Karpas-422 (cell line): ENCODE results near the gene IGFN1. TPM values are rescaled to one million over a fixed set of nuclear protein-coding genes. Genes with fewer than 3 reads are reported as not detected.

Experiments used
- DNase-seq: peaks from one replicate; pipeline ENCODE4 v3.0.0-alpha.2; 2015
- H2AFZ ChIP-seq: fragments of 200-600 bp; sonication (generic); 2 replicates; pipeline ENCODE4 v1.6.1; 2014; ENCODE audit warnings: antibody characterized with exemption, low read length, mixed read lengths
- H3K27ac ChIP-seq: fragments of 200-600 bp; sonication (generic); 2 replicates; pipeline ENCODE4 v1.5.1; 2014; ENCODE audit warnings: mild to moderate bottlenecking, low read length, moderate library complexity
- H3K27me3 ChIP-seq: fragments of 200-600 bp; sonication (generic); 2 replicates; pipeline ENCODE4 v1.6.1; 2014; ENCODE audit warnings: low read length, mixed read lengths
- H3K36me3 ChIP-seq: fragments of 200-600 bp; sonication (generic); 2 replicates; pipeline ENCODE4 v1.6.1; 2014; ENCODE audit warnings: low read length, mixed read lengths; ENCODE audit not compliant: insufficient read depth
- H3K4me1 ChIP-seq: fragments of 200-600 bp; sonication (generic); 2 replicates; pipeline ENCODE4 v1.6.1; 2014; ENCODE audit warnings: mild to moderate bottlenecking, low read length, mixed read lengths
- H3K4me2 ChIP-seq: fragments of 200-600 bp; sonication (generic); 2 replicates; pipeline ENCODE4 v1.6.1; 2014; ENCODE audit warnings: low read length, low read depth, mild to moderate bottlenecking; ENCODE audit not compliant: poor library complexity, severe bottlenecking
- H3K4me3 ChIP-seq: fragments of 200-600 bp; sonication (generic); 2 replicates; pipeline ENCODE4 v1.5.1; 2014; ENCODE audit warnings: mild to moderate bottlenecking, antibody characterized with exemption, low read length, mixed read lengths
- H3K79me2 ChIP-seq: fragments of 200-600 bp; sonication (generic); 2 replicates; pipeline ENCODE4 v1.6.1; 2014; ENCODE audit warnings: mild to moderate bottlenecking, low read length, mixed read lengths
- H3K9ac ChIP-seq: fragments of 200-600 bp; sonication (generic); 2 replicates; pipeline ENCODE4 v1.6.0; 2014; ENCODE audit warnings: low read length
- H3K9me2 ChIP-seq: fragments of 200-600 bp; sonication (generic), shearing (Covaris generic); replicated peaks from 2 replicates; pipeline ENCODE4 v1.6.0; 2014; ENCODE audit warnings: mild to moderate bottlenecking, low read length, moderate library complexity; ENCODE audit not compliant: insufficient read depth
- H3K9me3 ChIP-seq: fragments of 300-700, 200-600 bp; sonication (generic); 2 replicates; pipeline ENCODE4 v1.6.1; 2014; ENCODE audit warnings: low read length, mixed read lengths
- H4K20me1 ChIP-seq: fragments of 200-600 bp; sonication (generic); 2 replicates; pipeline ENCODE4 v1.6.1; 2014; ENCODE audit warnings: mild to moderate bottlenecking, antibody characterized with exemption, low read length, low read depth; ENCODE audit not compliant: insufficient read depth
- total RNA-seq: library from RNA; depleted of rRNA; stranded (reverse); fragments of >200 nt; shearing (Covaris generic); gene quantifications from 2 replicates; pipeline ENCODE4 v1.2.3, GENCODE V29; 2014; ENCODE audit warnings: low replicate concordance; rRNA removed

The IGFN1 gene
- not detected in 2 replicates for total RNA-seq

GRCh38 chr1:201190624-201191051, at the start of gene IGFN1:
IGFN1 (plus strand) TSS chr1:201190824; CDS start chr1:201193294, 2,470 bp downstream.
- H3K27ac ChIP-seq, result no peak within 1 kb of the TSS
- no peaks in the 10 kb centered on the region for H3K27me3 ChIP-seq
- H3K4me3 ChIP-seq, result no peak within 1 kb of the TSS
- no peaks in the 10 kb centered on the region for H3K79me2 ChIP-seq
- H3K9me2 ChIP-seq, result no peaks in the 10 kb centered on the region
- DNase-seq, result no peak
- H3K4me1 ChIP-seq, result no peaks in the 10 kb centered on the region
- no peaks in the 10 kb centered on the region for H4K20me1 ChIP-seq
- no peak within 1 kb of the TSS for H3K4me2 ChIP-seq
- H3K9me3 ChIP-seq, result no peaks in the 10 kb centered on the region
- no peak within 1 kb of the TSS for H3K9ac ChIP-seq
- H3K36me3 ChIP-seq, result no peaks in the 10 kb centered on the region
- H2AFZ ChIP-seq, result no peak within 1 kb of the TSS

DNA sequence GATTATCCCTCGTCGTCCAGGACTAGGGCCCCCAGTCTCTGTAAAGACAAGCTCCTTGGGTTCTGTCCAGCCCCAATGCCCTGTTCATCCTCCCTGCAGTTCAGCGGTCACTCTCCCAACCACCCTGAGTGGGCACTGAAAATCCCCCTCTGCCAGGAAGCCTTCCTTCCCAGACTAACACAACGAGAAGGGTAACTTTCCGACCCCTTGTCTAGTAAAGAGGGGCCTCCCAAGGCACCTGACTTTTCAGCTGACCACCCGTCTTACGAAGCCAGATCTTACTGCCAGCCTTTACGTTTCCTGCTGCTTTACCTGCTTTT, 49.7 kb upstream of the IGFN1 start:
- no peak overlapping the region for H3K4me3 ChIP-seq
- H3K27ac ChIP-seq, result no peak overlapping the region
- H3K9me2 ChIP-seq, result no peaks in the 10 kb centered on the region
- H4K20me1 ChIP-seq, result peaks cover 4% of the 10 kb centered on the region; the same call in 1 of the 2 replicates
- H3K27me3 ChIP-seq, result no peaks in the 10 kb centered on the region
- no peaks in the 10 kb centered on the region for H3K79me2 ChIP-seq
- no peak for DNase-seq
- no peaks in the 10 kb centered on the region for H3K36me3 ChIP-seq
- H3K4me1 ChIP-seq, result peaks cover 8% of the 10 kb centered on the region
- H3K9ac ChIP-seq, result no peak overlapping the region
- H3K4me2 ChIP-seq, result no peak overlapping the region
- no peaks in the 10 kb centered on the region for H3K9me3 ChIP-seq
- no peak overlapping the region for H2AFZ ChIP-seq

DNA sequence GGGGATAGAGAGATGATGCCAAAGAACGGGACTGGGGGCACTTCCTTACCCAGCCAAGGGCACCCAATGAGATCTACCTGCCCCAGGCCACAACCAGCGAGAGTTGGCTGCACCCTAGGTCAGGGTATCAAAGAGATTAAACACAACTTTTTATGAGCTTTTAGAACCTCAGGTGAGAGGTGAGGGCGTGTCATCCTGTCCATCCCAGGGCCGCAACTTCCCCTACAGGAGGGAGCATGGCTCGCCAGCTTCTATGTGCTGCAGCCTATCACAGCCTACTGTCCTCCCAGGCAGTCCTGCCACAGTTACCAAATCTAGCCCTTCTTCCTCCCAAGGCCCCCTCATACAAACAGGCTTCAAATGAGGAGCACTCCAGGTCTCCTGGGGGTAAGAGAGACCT, 49.2 kb upstream of the IGFN1 start:
- Histone ChIP-seq H3K9ac (no peak overlapping the region), H3K9me2 (no peaks in the 10 kb centered on the region), H3K36me3 (no peaks in the 10 kb centered on the region), H4K20me1 (peaks cover 4% of the 10 kb centered on the region; the same call in 1 of the 2 replicates), H3K9me3 (no peaks in the 10 kb centered on the region), H3K79me2 (no peaks in the 10 kb centered on the region), H3K4me3 (no peak overlapping the region), H3K4me2 (no peak overlapping the region), H3K27me3 (no peaks in the 10 kb centered on the region), H3K27ac (no peak overlapping the region), H3K4me1 (peaks cover 8% of the 10 kb centered on the region), H2AFZ (no peak overlapping the region)
- DNase-seq, result no peak

DNA sequence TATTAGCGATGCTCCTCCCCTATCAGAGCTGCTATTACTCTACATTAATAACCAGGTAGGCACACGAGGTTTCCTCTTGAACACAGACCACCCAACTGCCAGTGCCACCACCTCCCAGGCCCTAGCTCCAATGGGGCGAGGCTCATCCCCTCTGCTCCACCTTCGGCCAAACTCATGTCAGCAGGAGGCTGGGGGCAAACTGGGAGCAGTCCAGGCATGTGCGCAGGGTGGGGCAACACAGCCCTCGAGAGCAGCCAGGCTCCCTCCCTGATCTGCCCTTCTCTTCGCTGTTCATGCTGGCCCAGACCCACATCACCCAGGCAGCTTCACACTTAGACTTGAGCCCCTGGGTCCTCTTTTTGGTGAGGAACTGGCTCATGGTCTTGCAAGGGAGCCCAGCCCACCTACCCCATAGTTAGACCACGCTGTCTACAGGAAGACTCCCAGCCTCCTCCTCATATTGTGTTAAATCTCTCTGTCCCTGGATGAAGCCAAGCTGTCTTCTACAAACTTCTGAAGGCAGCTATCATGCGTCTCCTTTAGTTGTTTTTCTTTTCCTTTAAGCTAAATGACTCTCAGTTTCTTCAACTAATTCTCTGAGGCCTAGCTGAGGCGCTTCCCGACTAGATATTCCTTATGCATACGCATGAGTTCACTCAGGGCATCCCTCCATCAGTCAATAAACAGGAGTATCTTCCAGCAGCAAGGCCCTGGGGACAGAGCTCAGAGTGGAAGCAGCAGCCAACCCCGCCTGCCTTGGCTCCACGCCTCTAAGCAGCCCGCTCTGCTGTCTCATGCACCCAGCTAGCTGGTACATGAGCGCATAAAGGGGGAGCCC, 48.4 kb upstream of the IGFN1 start:
- Histone ChIP-seq H3K4me1 (peaks cover 8% of the 10 kb centered on the region), H3K36me3 (no peaks in the 10 kb centered on the region), H3K9ac (no peak overlapping the region), H3K79me2 (no peaks in the 10 kb centered on the region), H3K27me3 (no peaks in the 10 kb centered on the region), H3K9me3 (no peaks in the 10 kb centered on the region), H2AFZ (no peak overlapping the region), H3K9me2 (no peaks in the 10 kb centered on the region), H3K4me2 (no peak overlapping the region), H3K4me3 (no peak overlapping the region), H4K20me1 (peaks cover 4% of the 10 kb centered on the region; the same call in 1 of the 2 replicates), H3K27ac (no peak overlapping the region)
- DNase-seq, result no peak

- H3K36me3 ChIP-seq, result no peaks in the 10 kb centered on the region; the same call in 1 of the 2 replicates
- no peak overlapping the region for H3K27ac ChIP-seq
- H3K79me2 ChIP-seq, result no peaks in the 10 kb centered on the region
- H3K9ac ChIP-seq, result no peak overlapping the region
- H4K20me1 ChIP-seq, result peaks cover 4% of the 10 kb centered on the region; the same call in 1 of the 2 replicates
- no peak overlapping the region for H3K4me3 ChIP-seq
- no peaks in the 10 kb centered on the region for H3K9me2 ChIP-seq
- no peak overlapping the region for H2AFZ ChIP-seq
- H3K4me2 ChIP-seq, result no peak overlapping the region
- no peak for DNase-seq
- peaks cover 8% of the 10 kb centered on the region for H3K4me1 ChIP-seq
- H3K9me3 ChIP-seq, result no peaks in the 10 kb centered on the region
- no peaks in the 10 kb centered on the region for H3K27me3 ChIP-seq
Measured at GRCh38 chr1:201142849-201143725, 47.5 kb upstream of the IGFN1 start.

DNA sequence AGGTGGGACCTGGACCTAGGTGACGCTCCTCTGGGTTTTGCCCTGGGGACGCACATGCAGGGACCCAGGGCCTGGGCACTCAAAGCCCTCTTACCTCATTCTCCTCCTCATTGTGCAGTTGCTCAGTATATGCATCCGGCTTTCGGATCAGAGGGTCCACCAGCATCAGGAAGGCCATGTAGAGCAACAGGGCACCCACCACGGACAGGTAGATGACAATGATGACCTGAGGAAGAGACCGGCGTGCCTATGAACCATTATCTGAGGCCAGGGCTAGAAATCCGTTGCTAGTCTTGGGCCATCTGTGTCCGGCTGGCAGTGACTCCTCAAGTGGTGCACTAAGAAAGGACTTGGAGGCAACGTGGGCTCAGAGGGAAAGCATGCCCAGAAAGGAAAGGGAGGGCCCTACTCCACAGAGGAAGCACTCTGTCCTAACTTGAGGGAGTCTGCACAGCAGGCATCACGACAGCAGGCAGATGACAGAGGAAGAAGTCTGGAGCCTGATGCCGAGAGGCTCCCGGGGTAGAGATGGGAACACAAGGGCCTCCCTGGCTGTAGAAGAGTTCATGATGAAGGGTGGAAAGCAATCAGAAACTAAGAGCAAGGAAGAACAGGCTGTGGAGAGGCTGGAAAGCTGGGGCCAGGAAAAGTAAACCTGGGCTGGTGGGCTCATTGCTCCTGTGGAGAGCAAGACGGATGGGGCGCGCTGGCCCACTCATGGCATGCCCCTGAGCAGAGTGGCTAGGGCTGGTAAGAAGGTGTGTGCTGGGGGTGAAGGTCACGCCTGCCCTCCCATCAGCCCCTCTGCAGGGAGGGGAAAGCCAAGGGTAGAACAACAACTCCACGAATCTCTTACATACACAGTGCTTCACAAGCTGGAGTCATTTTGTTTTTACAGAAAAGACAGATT, 46.6 kb upstream of the IGFN1 start:
- H3K27ac ChIP-seq, result no peak overlapping the region
- no peak overlapping the region for H3K4me2 ChIP-seq
- peaks cover 8% of the 10 kb centered on the region for H3K4me1 ChIP-seq
- no peaks in the 10 kb centered on the region for H3K9me3 ChIP-seq
- DNase-seq, result no peak
- H2AFZ ChIP-seq, result no peak overlapping the region
- no peaks in the 10 kb centered on the region for H3K9me2 ChIP-seq
- peaks cover 4% of the 10 kb centered on the region; the same call in 1 of the 2 replicates for H4K20me1 ChIP-seq
- peaks cover 5% of the 10 kb centered on the region for H3K36me3 ChIP-seq
- H3K27me3 ChIP-seq, result no peaks in the 10 kb centered on the region
- no peak overlapping the region for H3K4me3 ChIP-seq
- H3K9ac ChIP-seq, result no peak overlapping the region
- H3K79me2 ChIP-seq, result no peaks in the 10 kb centered on the region

- Histone ChIP-seq H4K20me1 (peaks cover 4% of the 10 kb centered on the region; the same call in 1 of the 2 replicates), H3K9me3 (no peaks in the 10 kb centered on the region), H2AFZ (no peak overlapping the region), H3K36me3 (peaks cover 8% of the 10 kb centered on the region), H3K4me1 (peaks cover 8% of the 10 kb centered on the region), H3K9me2 (no peaks in the 10 kb centered on the region), H3K4me2 (no peak overlapping the region), H3K79me2 (no peaks in the 10 kb centered on the region), H3K27ac (no peak overlapping the region), H3K27me3 (no peaks in the 10 kb centered on the region), H3K9ac (no peak overlapping the region), H3K4me3 (no peak overlapping the region)
- no peak for DNase-seq
Measured at GRCh38 chr1:201144701-201145100, 45.9 kb upstream of the IGFN1 start.
